Tibial nerve (tissue), 4 donors: ENCODE data around the gene EML6. TPM values are rescaled to one million over a fixed set of nuclear protein-coding genes. Genes with fewer than 3 reads are reported as not detected.
A peak's percentile ranks its signal among the peaks of the same experiment; 100 is the strongest.
"Not testable (repeated sequence)": the region's sequence is repeated elsewhere in the genome, so short reads cannot be mapped to it uniquely, and the experiment has no call there.

Source experiments
- DNase-seq, 2 donors: peaks; one replicate each; pipeline ENCODE4 v3.0.0-alpha.2; 2019; ENCODE audit warnings: low spot score in 2 of 2
- H3K27ac ChIP-seq, 4 donors: fragments of 200-600 bp; sonication (generic) in 3 of 4; one replicate each; pipeline ENCODE4 v1.5.1; 2017 to 2019; ENCODE audit warnings: mild to moderate bottlenecking in 1 of 4
- H3K27me3 ChIP-seq, 2 donors: fragments of 200-600 bp; sonication (generic) in 1 of 2; one replicate each; pipeline versions ENCODE4 v1.5.1 to v1.6.0; 2017 to 2019
- H3K36me3 ChIP-seq, 3 donors: fragments of 200-600 bp; sonication (generic); one replicate each; pipeline ENCODE4 v1.5.1; 2018 to 2019
- H3K4me1 ChIP-seq, 4 donors: fragments of 200-600 bp; sonication (generic) in 3 of 4; one replicate each; pipeline ENCODE4 v1.5.1; 2017 to 2019
- H3K4me3 ChIP-seq, 4 donors: fragments of 200-600 bp; sonication (generic) in 3 of 4; one replicate each; pipeline ENCODE4 v1.5.1; 2017 to 2019; ENCODE audit warnings: mild to moderate bottlenecking in 1 of 4, moderate library complexity in 1 of 4
- H3K9me3 ChIP-seq, 4 donors: fragments of 200-600 bp; sonication (generic) in 3 of 4; one replicate each; pipeline ENCODE4 v1.5.1; 2017 to 2019
- EP300 ChIP-seq, 2 donors: sonication (generic); formaldehyde crosslinking; IDR thresholded peaks; one replicate each; pipeline ENCODE4 v1.6.1; 2017; ENCODE audit warnings: antibody characterized with exemption in 2 of 2, mild to moderate bottlenecking in 1 of 2
- POLR2A ChIP-seq, 2 donors: fragments of 450-650 bp; IDR thresholded peaks; one replicate each; pipeline ENCODE4 v1.6.1; 2017; ENCODE audit warnings: antibody characterized with exemption in 2 of 2, mild to moderate bottlenecking in 2 of 2, moderate library complexity in 2 of 2
- WGBS, 2 donors: methylation state at CpG; one replicate each; pipeline ENCODE4 v1.1.5; 2018; 5-methylcytosine and 5-hydroxymethylcytosine counted together
- total RNA-seq, 4 donors: library from RNA; depleted of rRNA; stranded (reverse); fragments of >200 nt; gene quantifications; one replicate each; pipeline ENCODE4 v1.1.0, GENCODE V29; 2016
- TF ChIP-seq, protein P1 (sequence below), 5 experiments: fragments of 200-600 bp in 3 of 5; fragments of 450-650 bp in 2 of 5; sonication (generic) in 3 of 5; IDR thresholded peaks; one replicate each; pipeline ENCODE4 v1.5.1; 2016 to 2019; ENCODE audit warnings: antibody characterized with exemption in 5 of 5, mild to moderate bottlenecking in 3 of 5, moderate library complexity in 2 of 5

The EML6 gene
- total RNA-seq, 4 donors from 2014 or later, result 0.60 to 18.0 (median 0.93) TPM

DNA sequence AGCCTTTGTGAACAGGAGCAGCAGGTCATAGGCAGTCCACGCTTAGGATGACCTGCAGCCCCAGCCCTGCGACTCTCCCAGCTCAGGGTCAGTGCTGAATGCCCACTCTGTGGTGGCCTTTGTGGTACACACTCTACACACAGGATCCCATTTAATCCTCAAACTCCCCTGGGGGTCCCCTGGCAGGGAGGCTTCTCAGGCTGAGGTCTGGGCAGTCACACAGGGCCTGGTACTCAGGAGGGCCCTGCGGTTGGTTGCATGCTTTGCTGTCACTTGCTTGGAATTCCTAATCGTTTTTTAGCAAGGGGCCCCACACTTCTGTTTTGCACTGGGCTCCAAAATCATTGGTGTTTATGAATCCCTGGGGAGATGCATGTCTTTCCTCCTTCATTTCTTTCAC lies 113.0 kb downstream of the EML6 start:
- WGBS, 2 donors, result 52 to 55% methylated on average over 4 of the region's 4 CpGs
- Histone ChIP-seq H3K36me3 (no peaks in the 10 kb centered on the region), H3K9me3 (no peaks in the 10 kb centered on the region), H3K27me3 (no peaks in the 10 kb centered on the region), H3K27ac (no peak overlapping the region), H3K4me1 (peaks cover 0 to 4% (median 0%) of the 10 kb centered on the region in 4 donors), H3K4me3 (no peak overlapping the region)
- no peak for TF ChIP-seq POLR2A (IDR thresholded peaks at IDR 0.05)
- TF ChIP-seq EP300 (IDR thresholded peaks at IDR 0.05), result no peak
- TF ChIP-seq, protein P1, sequence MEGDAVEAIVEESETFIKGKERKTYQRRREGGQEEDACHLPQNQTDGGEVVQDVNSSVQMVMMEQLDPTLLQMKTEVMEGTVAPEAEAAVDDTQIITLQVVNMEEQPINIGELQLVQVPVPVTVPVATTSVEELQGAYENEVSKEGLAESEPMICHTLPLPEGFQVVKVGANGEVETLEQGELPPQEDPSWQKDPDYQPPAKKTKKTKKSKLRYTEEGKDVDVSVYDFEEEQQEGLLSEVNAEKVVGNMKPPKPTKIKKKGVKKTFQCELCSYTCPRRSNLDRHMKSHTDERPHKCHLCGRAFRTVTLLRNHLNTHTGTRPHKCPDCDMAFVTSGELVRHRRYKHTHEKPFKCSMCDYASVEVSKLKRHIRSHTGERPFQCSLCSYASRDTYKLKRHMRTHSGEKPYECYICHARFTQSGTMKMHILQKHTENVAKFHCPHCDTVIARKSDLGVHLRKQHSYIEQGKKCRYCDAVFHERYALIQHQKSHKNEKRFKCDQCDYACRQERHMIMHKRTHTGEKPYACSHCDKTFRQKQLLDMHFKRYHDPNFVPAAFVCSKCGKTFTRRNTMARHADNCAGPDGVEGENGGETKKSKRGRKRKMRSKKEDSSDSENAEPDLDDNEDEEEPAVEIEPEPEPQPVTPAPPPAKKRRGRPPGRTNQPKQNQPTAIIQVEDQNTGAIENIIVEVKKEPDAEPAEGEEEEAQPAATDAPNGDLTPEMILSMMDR (IDR thresholded peaks at IDR 0.05), result no peak
- no peak for DNase-seq

DNA sequence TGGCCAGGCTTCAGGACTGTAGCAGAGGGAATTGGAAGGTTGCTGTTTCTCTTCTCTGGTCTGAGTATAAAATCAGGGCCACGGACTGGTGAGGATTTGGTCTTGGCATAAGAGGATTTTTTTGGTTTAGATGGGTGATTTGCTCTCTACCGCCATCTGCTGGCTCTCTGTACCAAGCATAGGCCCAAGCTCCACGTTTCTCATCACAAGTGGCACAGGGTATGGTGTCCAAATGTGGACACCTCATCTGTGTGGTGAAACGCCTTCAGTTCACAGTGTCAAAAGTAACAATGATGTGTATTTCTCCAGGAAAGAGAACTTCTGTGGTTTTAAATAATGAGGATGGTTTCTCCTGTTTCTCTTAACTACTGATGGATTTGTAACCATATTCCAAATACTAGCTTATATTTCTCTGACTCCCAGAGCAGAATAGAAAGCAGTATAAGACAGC lies 115.1 kb downstream of the EML6 start:
- H3K27ac ChIP-seq, result no peak overlapping the region
- no peaks in the 10 kb centered on the region for H3K27me3 ChIP-seq
- WGBS, 2 donors, result 4 to 8% methylated on average over 4 of the region's 4 CpGs
- H3K4me3 ChIP-seq, result no peak overlapping the region
- no peak for TF ChIP-seq EP300 (IDR thresholded peaks at IDR 0.05)
- TF ChIP-seq, protein P1 (IDR thresholded peaks at IDR 0.05), result peak; percentile 74 to 83 (median 80)
- H3K36me3 ChIP-seq, result no peaks in the 10 kb centered on the region
- no peaks in the 10 kb centered on the region for H3K9me3 ChIP-seq
- peaks cover 0 to 4% (median 0%) of the 10 kb centered on the region in 4 donors for H3K4me1 ChIP-seq
- DNase-seq, result peak; percentile 64 to 83

DNA sequence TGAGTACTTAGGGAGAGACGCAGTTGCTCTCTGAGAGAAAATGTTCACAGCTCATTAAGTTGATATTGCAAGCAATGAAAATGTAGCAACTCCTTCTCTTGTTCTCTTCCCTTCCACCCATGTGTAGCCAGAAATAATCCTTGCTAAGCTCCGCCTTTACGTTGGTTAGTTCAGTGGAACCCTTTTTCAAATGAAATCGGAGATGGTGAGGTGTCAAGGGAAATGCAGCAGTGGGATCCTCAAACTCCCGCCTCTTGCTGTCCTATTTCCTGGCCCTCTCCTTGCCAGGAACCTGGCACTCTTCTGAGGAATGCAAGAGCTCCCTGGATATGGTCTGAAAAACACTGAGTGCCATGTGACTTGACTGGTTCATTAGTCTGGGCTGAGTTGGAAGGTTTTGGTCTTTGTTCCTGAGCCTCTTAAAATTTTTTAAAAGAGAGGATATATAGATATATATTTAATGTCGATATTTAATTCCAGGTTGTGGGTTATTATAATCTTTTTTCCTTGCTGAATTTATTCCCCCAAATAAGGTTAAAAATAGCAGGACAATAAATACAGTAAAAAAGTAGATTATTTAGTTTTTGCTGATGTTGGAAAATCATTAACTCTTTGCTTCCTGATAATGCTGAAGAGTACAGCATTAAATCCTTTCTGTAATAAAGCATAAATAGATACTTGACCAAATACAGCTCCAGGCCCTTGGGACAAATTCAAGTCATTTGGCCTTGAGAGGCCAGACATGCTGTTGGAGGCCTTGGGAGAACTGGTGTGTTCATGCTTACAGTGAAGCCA lies 116.2 kb downstream of the EML6 start:
- 84 to 86% methylated on average over 6 of the region's 6 CpGs for WGBS, 2 donors
- no peak overlapping the region for H3K27ac ChIP-seq
- H3K27me3 ChIP-seq, result no peaks in the 10 kb centered on the region
- no peak for DNase-seq
- TF ChIP-seq EP300 (IDR thresholded peaks at IDR 0.05), result no peak
- TF ChIP-seq POLR2A (IDR thresholded peaks at IDR 0.05), result no peak
- TF ChIP-seq, protein P1 (IDR thresholded peaks at IDR 0.05), result no peak
- no peaks in the 10 kb centered on the region for H3K9me3 ChIP-seq
- no peak overlapping the region for H3K4me3 ChIP-seq
- H3K36me3 ChIP-seq, result no peaks in the 10 kb centered on the region
- H3K4me1 ChIP-seq, result peaks cover 0 to 4% (median 0%) of the 10 kb centered on the region in 4 donors

DNA sequence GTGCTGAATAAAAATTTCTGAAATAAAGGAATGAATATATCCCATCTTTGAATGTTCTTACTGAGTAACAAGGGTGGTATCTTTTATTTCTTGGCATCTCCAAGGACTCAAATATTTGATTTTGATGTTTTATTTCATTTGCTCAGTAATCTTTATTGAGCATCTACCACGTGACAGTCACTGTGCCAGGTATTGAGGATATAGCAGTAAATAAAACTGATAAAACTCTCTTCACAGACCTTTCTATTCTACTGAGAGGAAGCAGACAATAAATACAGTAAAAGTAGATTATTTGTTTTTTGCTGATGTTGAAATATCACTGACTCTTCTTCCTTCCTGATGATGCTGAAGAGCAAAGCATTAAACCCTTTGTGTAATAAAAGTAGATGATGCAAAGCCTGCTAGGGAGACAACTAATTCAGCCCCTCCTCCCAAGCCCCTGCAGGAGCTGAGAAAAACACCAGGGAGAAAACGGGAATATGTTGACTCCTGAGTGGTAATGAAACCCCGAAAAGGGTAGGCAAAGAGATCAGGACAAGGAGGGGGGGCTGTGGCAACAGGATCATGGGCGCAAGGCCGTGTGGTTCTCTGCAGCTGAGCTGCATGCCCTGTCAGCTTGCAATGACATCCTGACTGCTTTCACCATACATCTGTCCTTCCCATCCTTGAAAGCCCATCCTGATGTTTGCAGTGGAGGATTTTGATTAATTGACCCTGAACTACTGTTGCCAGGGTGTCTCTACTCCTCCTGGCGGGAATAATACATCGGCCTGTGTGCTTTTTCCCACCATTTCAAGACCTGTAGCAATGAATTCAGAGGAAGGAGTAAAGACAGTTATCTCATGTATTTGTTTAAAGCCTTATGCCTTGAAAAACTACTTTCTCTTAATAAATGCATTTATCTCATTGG lies 117.4 kb downstream of the EML6 start:
- Histone ChIP-seq H3K36me3 (no peaks in the 10 kb centered on the region), H3K27me3 (no peaks in the 10 kb centered on the region), H3K9me3 (no peaks in the 10 kb centered on the region), H3K4me3 (no peak overlapping the region), H3K27ac (no peak overlapping the region), H3K4me1 (peaks cover 0 to 4% (median 0%) of the 10 kb centered on the region in 4 donors)
- DNase-seq, result no peak
- TF ChIP-seq, protein P1 (IDR thresholded peaks at IDR 0.05), result no peak
- 74 to 75% methylated on average over 7 of the region's 7 CpGs for WGBS, 2 donors

DNA sequence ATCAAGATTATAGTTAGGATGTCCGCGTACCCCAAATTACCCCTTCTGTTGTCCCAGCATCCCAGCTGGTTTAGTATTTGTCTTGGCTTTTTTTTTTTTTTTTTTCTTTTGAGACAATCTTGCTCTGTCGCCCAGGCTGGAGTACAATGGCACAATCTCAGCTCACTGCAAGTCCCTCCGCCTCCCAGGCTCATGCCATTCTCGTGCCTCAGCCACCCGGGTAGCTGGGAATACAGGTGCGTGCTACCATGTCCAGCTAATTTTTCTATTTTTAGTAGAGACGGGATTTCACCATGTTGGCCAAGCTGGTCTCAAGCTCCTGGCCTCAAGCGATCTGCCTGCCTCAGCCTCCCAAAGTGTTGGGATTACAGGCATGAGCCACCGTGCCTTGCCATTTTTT lies 118.0 kb downstream of the EML6 start:
- not testable (repeated sequence) for H3K9me3 ChIP-seq, DNase-seq, H3K27ac ChIP-seq, H3K4me1 ChIP-seq, H3K36me3 ChIP-seq, H3K4me3 ChIP-seq, H3K27me3 ChIP-seq
- 89 to 92% methylated on average over 10 of the region's 10 CpGs for WGBS, 2 donors
